ENCODE results near the gene NLN. TPM values are rescaled to one million over a fixed set of nuclear protein-coding genes. Genes with fewer than 3 reads are reported as not detected.

The NLN gene
- total and polyA plus RNA-seq, 9 of the 15 experiments (the other 6 are each of a cell fraction or from before 2014, with no cell fraction given): 6.9 to 45.2 (median 28.8) TPM

DNA sequence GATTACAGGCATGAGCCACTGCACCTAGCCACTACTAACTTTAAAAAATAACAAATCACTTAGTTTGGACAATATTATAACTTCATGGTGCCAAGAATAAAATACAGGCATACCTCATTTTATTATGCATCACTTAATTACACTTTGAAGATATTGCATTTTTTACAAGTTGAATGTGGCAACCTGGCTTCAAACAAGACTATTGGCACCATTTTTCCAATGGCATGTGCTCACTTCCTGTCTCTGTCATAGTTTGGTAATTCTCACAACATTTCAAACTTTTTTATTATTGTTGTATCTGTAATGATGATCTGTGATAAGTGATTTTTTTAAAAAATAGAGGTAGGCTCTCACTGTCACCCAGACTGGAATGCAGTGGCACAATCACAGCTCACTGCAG is 154.5 kb downstream of the NLN start (continued):
- TF ChIP-seq, protein P1, sequence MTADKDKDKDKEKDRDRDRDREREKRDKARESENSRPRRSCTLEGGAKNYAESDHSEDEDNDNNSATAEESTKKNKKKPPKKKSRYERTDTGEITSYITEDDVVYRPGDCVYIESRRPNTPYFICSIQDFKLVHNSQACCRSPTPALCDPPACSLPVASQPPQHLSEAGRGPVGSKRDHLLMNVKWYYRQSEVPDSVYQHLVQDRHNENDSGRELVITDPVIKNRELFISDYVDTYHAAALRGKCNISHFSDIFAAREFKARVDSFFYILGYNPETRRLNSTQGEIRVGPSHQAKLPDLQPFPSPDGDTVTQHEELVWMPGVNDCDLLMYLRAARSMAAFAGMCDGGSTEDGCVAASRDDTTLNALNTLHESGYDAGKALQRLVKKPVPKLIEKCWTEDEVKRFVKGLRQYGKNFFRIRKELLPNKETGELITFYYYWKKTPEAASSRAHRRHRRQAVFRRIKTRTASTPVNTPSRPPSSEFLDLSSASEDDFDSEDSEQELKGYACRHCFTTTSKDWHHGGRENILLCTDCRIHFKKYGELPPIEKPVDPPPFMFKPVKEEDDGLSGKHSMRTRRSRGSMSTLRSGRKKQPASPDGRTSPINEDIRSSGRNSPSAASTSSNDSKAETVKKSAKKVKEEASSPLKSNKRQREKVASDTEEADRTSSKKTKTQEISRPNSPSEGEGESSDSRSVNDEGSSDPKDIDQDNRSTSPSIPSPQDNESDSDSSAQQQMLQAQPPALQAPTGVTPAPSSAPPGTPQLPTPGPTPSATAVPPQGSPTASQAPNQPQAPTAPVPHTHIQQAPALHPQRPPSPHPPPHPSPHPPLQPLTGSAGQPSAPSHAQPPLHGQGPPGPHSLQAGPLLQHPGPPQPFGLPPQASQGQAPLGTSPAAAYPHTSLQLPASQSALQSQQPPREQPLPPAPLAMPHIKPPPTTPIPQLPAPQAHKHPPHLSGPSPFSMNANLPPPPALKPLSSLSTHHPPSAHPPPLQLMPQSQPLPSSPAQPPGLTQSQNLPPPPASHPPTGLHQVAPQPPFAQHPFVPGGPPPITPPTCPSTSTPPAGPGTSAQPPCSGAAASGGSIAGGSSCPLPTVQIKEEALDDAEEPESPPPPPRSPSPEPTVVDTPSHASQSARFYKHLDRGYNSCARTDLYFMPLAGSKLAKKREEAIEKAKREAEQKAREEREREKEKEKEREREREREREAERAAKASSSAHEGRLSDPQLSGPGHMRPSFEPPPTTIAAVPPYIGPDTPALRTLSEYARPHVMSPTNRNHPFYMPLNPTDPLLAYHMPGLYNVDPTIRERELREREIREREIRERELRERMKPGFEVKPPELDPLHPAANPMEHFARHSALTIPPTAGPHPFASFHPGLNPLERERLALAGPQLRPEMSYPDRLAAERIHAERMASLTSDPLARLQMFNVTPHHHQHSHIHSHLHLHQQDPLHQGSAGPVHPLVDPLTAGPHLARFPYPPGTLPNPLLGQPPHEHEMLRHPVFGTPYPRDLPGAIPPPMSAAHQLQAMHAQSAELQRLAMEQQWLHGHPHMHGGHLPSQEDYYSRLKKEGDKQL (CRISPR knock-in tag; IDR thresholded peaks at IDR 0.05; ENCODE audit: borderline replicate concordance): no peak
- TF ChIP-seq, protein P2, sequence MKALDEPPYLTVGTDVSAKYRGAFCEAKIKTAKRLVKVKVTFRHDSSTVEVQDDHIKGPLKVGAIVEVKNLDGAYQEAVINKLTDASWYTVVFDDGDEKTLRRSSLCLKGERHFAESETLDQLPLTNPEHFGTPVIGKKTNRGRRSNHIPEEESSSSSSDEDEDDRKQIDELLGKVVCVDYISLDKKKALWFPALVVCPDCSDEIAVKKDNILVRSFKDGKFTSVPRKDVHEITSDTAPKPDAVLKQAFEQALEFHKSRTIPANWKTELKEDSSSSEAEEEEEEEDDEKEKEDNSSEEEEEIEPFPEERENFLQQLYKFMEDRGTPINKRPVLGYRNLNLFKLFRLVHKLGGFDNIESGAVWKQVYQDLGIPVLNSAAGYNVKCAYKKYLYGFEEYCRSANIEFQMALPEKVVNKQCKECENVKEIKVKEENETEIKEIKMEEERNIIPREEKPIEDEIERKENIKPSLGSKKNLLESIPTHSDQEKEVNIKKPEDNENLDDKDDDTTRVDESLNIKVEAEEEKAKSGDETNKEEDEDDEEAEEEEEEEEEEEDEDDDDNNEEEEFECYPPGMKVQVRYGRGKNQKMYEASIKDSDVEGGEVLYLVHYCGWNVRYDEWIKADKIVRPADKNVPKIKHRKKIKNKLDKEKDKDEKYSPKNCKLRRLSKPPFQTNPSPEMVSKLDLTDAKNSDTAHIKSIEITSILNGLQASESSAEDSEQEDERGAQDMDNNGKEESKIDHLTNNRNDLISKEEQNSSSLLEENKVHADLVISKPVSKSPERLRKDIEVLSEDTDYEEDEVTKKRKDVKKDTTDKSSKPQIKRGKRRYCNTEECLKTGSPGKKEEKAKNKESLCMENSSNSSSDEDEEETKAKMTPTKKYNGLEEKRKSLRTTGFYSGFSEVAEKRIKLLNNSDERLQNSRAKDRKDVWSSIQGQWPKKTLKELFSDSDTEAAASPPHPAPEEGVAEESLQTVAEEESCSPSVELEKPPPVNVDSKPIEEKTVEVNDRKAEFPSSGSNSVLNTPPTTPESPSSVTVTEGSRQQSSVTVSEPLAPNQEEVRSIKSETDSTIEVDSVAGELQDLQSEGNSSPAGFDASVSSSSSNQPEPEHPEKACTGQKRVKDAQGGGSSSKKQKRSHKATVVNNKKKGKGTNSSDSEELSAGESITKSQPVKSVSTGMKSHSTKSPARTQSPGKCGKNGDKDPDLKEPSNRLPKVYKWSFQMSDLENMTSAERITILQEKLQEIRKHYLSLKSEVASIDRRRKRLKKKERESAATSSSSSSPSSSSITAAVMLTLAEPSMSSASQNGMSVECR (CRISPR knock-in tag; IDR thresholded peaks at IDR 0.05): no peak
- TF ChIP-seq, protein P3, sequence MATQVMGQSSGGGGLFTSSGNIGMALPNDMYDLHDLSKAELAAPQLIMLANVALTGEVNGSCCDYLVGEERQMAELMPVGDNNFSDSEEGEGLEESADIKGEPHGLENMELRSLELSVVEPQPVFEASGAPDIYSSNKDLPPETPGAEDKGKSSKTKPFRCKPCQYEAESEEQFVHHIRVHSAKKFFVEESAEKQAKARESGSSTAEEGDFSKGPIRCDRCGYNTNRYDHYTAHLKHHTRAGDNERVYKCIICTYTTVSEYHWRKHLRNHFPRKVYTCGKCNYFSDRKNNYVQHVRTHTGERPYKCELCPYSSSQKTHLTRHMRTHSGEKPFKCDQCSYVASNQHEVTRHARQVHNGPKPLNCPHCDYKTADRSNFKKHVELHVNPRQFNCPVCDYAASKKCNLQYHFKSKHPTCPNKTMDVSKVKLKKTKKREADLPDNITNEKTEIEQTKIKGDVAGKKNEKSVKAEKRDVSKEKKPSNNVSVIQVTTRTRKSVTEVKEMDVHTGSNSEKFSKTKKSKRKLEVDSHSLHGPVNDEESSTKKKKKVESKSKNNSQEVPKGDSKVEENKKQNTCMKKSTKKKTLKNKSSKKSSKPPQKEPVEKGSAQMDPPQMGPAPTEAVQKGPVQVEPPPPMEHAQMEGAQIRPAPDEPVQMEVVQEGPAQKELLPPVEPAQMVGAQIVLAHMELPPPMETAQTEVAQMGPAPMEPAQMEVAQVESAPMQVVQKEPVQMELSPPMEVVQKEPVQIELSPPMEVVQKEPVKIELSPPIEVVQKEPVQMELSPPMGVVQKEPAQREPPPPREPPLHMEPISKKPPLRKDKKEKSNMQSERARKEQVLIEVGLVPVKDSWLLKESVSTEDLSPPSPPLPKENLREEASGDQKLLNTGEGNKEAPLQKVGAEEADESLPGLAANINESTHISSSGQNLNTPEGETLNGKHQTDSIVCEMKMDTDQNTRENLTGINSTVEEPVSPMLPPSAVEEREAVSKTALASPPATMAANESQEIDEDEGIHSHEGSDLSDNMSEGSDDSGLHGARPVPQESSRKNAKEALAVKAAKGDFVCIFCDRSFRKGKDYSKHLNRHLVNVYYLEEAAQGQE (IDR thresholded peaks at IDR 0.05; ENCODE audit: borderline replicate concordance): no peak
- TF ChIP-seq, protein P3 (CRISPR knock-in tag; IDR thresholded peaks at IDR 0.05; ENCODE audit: low read depth): no peak
- TF ChIP-seq DDX20 (tag; IDR thresholded peaks at IDR 0.05; ENCODE audit: low read depth): no peak
- TF ChIP-seq RBFOX2 (IDR thresholded peaks at IDR 0.05; ENCODE audit: low read depth, low read length): no peak
- no peak for TF ChIP-seq ZNF184 (CRISPR knock-in tag; IDR thresholded peaks at IDR 0.05)
